ENCODE measurements around the gene DENND2A.

DNA sequence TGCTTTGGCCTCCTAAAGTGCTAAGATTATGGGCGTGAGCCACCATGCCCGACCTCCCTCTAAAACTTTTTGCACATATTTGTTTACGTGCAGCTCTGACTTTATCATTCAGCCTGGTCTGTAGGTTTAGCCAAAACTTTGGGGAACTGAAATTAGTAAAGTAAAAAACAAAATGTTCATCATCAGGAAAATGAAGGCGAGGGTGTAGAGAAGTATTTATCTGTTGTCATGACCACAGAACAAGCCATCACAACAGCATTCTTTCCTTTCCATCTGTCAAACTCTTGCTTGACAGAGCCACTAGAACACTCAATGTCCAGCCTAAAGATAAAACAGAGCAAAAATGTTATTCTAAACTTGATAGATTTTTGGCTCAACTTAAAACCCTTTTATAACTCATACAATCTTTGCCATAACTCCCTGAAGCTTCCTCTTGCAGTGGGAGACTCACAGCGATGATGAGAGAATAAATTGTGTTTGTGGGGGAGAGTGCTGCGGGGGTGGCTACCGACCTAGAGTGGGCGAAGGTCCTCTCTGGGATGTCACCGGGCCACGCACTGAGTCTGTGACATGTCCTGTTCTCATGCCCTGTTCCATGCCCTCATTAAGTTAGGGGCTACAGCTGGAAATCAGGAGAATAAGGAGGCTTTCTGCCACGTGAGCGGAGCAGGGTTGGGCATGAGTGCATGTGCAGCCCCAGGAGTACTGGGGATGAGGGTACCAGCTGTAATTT, 102.7 kb downstream of the DENND2A start:
- no peak for TF ChIP-seq POLR2AphosphoS5 (IDR thresholded peaks at IDR 0.05)
- TF ChIP-seq POLR2A (IDR thresholded peaks at IDR 0.05), result no peak
- no peak for TF ChIP-seq CTCF (IDR thresholded peaks at IDR 0.05)
